PC-3 (cell line): ENCODE data around the gene MPZL1.

ENCODE experiments used
- CTCF ChIP-seq: fragments of 300-600 bp; sonication (generic); conservative IDR thresholded peaks from 2 replicates; pipeline ENCODE4 v1.5.1; 2017; ENCODE audit warnings: antibody characterized with exemption, low read depth, mild to moderate bottlenecking, low read length
- EZH2 ChIP-seq: fragments of 300-600 bp; sonication (generic); IDR thresholded peaks from one replicate; pipeline ENCODE4 v1.6.1; 2017; ENCODE audit warnings: antibody characterized with exemption, mild to moderate bottlenecking, low read length; ENCODE audit not compliant: unreplicated experiment

DNA sequence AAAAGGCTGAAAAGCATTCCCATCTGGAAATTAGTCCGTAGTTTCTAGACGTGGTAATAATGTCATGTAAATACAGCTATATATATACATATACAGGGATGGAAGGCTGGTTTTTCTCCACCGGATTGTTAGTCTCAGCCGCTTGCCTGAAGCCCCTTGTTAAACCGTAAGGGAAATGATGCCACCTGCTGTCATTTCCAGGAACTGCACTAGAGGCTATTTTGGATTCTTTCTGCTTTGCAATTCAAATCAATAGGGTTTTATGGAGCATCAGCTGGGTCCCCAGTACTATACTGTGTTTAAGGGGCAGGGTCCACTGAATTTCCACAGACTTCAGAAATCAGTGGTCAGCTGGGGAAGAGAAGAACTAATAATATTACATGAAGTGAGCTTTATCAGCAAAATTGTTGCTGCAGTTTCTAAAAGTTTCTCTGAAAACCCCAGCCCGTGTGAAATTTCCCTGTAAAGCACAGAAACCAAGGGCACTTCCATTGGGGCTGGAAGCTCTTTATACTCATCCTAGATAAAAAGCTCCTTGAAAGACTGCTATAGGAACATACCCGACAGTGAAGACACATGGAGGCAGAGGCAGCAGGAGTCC, 33.8 kb upstream of the MPZL1 start:
- peak; percentile 96 for TF ChIP-seq CTCF
- TF ChIP-seq EZH2: no peak
